ENCODE results near the gene TMEM80. TPM values are rescaled to one million over a fixed set of nuclear protein-coding genes. Genes with fewer than 3 reads are reported as not detected.

The TMEM80 gene
- total RNA-seq, 2 experiments from 2014 or later: 8.9 to 11.2 TPM

- ChIA-PET POLR2A (interaction anchor here (0.6 to 2.4 kb wide), 4 partner anchors 10 to 874 kb away, joined by 3 to 18 read pairs (median 5); no protein-coding TSS in a partner anchor), CTCF (interaction anchor here (0.6 to 5.5 kb wide), 4 partner anchors 9 to 53 kb away, joined by 3 to 56 read pairs (median 8); partner anchors contain the start of gene TALDO1)
Observed at GRCh38 chr11:695288-695537, 403 bp upstream of the TMEM80 start.

GRCh38 chr11:696955-697491 is 1.4 kb downstream of the TMEM80 start:
- ChIA-PET CTCF (interaction anchor here (0.7 to 5.5 kb wide), 9 partner anchors 10 to 142 kb away, joined by 3 to 56 read pairs (median 4); partner anchors contain the start of gene TALDO1), POLR2A (interaction anchor here (0.6 to 2.4 kb wide), 4 partner anchors 29 to 565 kb away, joined by 3 to 18 read pairs (median 4); no protein-coding TSS in a partner anchor)

- POLR2A ChIA-PET: no interaction called here
- CTCF ChIA-PET: interaction anchor here (1.4 to 5.5 kb wide), 7 partner anchors 9 to 142 kb away, joined by 3 to 56 read pairs (median 7); partner anchors contain the start of gene TALDO1
Observed at GRCh38 chr11:697811-698311, 2.2 kb downstream of the TMEM80 start.

GRCh38 chr11:698493-699115 is 3.0 kb downstream of the TMEM80 start:
- POLR2A ChIA-PET: no interaction called here

GRCh38 chr11:699116-699508 is 3.5 kb downstream of the TMEM80 start:
- POLR2A ChIA-PET: interaction anchor here (0.5 kb wide), 1 partner anchor 85 kb away, joined by 3 read pairs; no protein-coding TSS in a partner anchor
- CTCF ChIA-PET: interaction anchor here (1.3 kb wide), 1 partner anchor 39 kb away, joined by 5 read pairs; no protein-coding TSS in a partner anchor

More at GRCh38 chr11:698493-699115, 3.0 kb downstream of the TMEM80 start:
- CTCF ChIA-PET: interaction anchor here (5.5 kb wide), 1 partner anchor 26 kb away, joined by 56 read pairs; no protein-coding TSS in a partner anchor

- ChIA-PET POLR2A (interaction anchor here (0.5 kb wide), 1 partner anchor 84 kb away, joined by 3 read pairs; no protein-coding TSS in a partner anchor), CTCF (interaction anchor here (1.3 kb wide), 1 partner anchor 38 kb away, joined by 5 read pairs; no protein-coding TSS in a partner anchor)
Observed at GRCh38 chr11:699753-700152, 4.1 kb downstream of the TMEM80 start.

- ChIA-PET POLR2A (no interaction called here), CTCF (interaction anchor here (1.4 kb wide), 1 partner anchor 22 kb away, joined by 4 read pairs; no protein-coding TSS in a partner anchor)
Observed at GRCh38 chr11:701741-702461, 6.3 kb downstream of the TMEM80 start.

DNA sequence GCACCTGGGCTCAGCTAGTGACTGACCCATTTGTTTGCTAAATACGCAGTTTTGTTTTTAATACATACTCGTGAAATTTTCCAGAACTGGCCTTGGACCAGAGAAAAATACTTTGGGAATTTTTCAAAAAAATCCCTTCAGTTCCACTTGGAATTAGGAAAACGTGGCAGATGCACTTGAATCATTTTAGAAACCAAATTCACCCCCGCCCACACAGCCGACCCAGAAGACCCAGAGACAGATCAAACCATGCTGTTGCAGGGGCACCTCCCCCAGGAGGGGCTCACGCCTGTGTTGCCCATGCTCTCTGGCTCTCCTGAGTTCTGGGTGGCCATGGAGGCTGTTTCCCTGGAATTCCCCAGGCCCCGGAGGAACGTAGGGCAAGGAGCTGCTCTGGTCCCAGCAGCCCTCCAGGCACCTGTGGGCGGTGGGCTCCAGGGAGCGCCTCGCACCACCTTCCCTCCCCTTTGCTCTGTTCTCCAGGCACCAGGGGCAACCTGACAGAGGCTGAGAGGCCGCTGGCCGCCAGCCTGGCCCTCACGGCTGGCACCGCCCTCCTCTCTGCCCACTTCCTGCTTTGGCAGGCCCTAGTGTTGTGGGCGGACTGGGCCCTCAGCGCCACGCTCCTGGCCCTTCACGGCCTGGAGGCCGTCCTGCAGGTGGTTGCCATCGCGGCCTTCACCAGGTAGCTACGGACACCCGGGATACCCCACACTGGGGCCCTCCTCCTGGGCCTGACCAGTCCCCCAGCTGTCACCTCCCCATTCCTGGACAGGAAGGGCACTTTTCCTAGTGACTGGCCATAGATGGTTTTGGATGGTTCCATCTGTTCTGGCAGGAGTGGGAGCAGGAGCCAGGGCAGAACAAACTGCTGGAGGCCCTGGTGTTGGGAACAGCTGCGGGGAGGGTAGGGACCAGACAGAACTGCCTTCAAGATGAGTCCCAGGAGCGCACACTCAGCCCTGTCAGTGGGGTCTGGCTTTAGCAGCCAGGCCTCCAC is 7.1 kb downstream of the TMEM80 start:
- ChIA-PET POLR2A (no interaction called here), CTCF (interaction anchor here (1.4 kb wide), 1 partner anchor 22 kb away, joined by 4 read pairs; no protein-coding TSS in a partner anchor)

DNA sequence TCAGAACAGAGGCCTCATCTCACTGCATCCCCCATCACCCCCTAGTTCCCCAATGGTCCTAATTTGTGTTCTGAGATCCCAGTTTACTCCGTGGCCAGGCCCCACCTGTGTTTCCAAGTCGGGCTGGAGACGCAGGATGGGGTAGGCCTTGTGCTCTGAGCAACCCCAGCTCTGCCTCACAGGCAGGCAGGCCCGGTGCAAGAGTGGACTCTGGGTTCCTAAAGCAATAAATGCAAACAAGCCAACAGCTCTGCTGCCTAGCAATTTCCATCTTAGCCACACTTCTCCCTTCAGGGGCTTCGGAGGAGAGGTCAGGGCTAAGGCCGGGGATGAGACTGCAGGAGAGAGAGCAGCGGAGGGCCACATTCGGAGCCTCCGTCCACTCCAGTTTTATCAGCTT is 7.9 kb downstream of the TMEM80 start:
- POLR2A ChIA-PET: no interaction called here
- CTCF ChIA-PET: interaction anchor here (1.7 kb wide), 1 partner anchor 17 kb away, joined by 4 read pairs; no protein-coding TSS in a partner anchor

- CTCF ChIA-PET: interaction anchor here (1.0 to 1.7 kb wide), 2 partner anchors 9 to 16 kb away, joined by 3 to 4 read pairs; partner anchors contain the start of gene TMEM80
- POLR2A ChIA-PET: interaction anchor here (0.9 kb wide), 1 partner anchor 9 kb away, joined by 7 read pairs; the partner anchor contains the start of gene TMEM80
Observed at GRCh38 chr11:704228-704674, 8.6 kb downstream of the TMEM80 start.

DNA sequence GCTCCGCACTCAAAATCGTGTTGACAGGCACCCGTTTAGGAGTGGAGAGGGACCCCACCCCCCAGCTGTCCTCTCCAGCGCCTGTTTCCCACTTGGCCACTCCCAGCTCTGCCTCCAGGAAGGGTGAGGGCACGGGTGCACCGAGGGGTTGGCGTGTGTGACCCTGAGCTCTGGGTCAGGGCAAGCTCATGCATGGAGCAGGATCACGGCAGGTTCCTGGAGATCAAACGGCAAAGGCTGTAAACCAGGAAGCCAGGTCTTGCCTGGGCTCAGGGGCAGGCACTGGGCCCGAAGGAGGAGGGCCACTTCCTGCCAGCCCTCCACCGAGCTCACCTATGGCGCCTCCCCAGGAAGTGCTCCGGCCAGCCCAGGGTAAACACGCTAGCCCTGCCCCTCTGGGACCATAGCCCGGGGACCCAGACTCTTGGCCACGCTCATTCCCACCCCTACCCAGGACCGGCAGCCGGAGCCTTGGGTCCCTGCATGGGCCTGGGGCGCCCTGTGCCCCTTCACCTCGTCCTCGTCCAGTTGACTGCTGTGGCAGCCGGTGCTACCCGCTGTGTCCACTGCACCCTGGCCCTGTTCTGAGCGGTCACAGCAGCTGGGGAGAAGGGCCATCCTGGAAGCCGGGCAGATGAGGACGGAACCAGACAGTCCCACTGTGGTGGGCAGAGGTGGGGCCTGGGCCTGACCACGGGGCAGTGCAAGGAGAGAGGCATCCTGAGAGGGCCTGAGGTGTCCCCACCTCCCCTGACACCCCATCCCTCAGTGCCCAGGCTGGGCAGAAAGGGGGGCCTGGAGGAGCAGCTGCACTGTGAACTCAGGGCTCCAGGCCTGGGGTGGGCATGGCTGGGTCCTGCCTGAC is 9.4 kb downstream of the TMEM80 start:
- POLR2A ChIA-PET: interaction anchor here (0.5 to 0.9 kb wide), 2 partner anchors 9 to 128 kb away, joined by 7 to 9 read pairs; partner anchors contain the start of gene TMEM80
- CTCF ChIA-PET: interaction anchor here (1.0 to 1.7 kb wide), 2 partner anchors 9 to 15 kb away, joined by 3 to 4 read pairs; partner anchors contain the start of gene TMEM80

DNA sequence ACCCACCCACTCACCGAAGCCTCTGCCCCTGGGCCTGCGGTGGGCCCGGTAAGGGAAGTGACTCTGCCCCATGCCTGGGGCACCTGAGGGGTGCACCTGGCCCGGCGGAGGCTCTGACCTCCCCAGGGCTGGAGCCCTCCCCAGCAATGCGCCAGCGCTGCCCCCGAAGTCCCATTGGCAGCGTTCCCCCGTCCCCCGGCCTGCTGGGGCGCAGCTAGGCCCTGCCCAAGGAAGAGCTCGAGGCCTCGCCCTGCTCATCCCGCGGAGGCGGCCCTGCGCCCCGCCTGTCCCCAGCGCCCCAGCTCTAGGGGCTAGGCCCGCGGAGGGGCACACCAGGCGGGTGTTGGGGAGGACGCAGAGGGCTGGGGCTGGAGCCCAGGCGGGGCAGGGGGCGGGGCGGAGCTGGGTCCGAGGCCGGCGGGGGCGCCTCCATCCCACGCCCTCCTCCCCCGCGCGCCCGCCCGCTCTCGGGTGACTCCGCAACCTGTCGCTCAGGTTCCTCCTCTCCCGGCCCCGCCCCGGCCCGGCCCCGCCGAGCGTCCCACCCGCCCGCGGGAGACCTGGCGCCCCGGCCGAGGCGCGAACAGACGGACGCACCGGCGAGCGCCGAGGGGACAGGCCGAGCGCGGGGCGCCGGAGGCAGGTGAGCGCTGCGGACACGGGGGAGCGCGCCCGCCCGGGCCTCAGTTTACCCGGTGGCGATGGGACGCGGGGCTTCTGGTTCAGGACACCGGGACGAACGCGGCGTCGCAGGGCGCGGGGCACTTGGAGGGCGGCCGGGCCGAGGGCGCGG is 10.2 kb downstream of the TMEM80 start, which contains the start of gene EPS8L2:
TSS of gene EPS8L2 (plus strand) at position 586 of the 793 bp plus-strand sequence. CDS start 3,177 bp downstream, outside the sequence.
- POLR2A ChIA-PET: interaction anchor here (1.6 kb wide), 1 partner anchor 20 kb away, joined by 4 read pairs; no protein-coding TSS in a partner anchor
- CTCF ChIA-PET: no interaction called here

DNA sequence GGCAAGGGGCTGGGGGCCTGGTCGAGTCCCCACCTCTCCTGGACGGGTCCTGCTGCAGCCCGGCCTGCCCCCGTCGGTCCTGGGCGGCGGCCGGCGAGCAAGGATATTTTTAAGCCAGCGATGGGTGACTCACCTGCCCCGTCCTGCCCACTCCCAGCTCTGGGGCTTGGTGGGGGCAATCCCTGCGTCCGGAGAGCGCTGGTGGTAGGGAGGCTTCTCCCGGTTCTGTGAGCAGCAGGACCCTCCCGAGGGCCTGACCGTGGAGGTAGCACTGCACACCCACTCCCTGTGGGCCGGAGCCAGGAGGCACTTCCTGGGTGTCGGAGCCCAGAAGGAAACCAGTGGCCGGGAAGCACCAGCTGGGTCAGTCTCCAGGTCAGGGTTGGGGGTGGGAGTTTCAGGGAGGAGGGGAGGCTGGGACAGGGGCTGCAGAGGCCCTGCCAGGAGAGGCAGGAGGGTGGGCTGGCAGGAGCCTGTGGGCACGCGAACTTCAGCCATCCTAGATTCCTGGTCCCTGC is 10.9 kb downstream of the TMEM80 start:
- ChIA-PET POLR2A (interaction anchor here (1.6 kb wide), 1 partner anchor 20 kb away, joined by 4 read pairs; no protein-coding TSS in a partner anchor), CTCF (interaction anchor here (1.1 to 1.5 kb wide), 2 partner anchors 9 to 17 kb away, joined by 3 to 7 read pairs; no protein-coding TSS in a partner anchor)

GRCh38 chr11:706957-707816 is 11.6 kb downstream of the TMEM80 start:
- ChIA-PET POLR2A (interaction anchor here (1.6 kb wide), 1 partner anchor 19 kb away, joined by 4 read pairs; no protein-coding TSS in a partner anchor), CTCF (interaction anchor here (1.1 to 1.5 kb wide), 2 partner anchors 10 to 16 kb away, joined by 3 to 7 read pairs; no protein-coding TSS in a partner anchor)
